Measurements from ENCODE around the gene SPAG4.
A peak's percentile ranks its signal among the peaks of the same experiment; 100 is the strongest.

SPAG4 gene, protein sequence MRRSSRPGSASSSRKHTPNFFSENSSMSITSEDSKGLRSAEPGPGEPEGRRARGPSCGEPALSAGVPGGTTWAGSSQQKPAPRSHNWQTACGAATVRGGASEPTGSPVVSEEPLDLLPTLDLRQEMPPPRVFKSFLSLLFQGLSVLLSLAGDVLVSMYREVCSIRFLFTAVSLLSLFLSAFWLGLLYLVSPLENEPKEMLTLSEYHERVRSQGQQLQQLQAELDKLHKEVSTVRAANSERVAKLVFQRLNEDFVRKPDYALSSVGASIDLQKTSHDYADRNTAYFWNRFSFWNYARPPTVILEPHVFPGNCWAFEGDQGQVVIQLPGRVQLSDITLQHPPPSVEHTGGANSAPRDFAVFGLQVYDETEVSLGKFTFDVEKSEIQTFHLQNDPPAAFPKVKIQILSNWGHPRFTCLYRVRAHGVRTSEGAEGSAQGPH

DNA sequence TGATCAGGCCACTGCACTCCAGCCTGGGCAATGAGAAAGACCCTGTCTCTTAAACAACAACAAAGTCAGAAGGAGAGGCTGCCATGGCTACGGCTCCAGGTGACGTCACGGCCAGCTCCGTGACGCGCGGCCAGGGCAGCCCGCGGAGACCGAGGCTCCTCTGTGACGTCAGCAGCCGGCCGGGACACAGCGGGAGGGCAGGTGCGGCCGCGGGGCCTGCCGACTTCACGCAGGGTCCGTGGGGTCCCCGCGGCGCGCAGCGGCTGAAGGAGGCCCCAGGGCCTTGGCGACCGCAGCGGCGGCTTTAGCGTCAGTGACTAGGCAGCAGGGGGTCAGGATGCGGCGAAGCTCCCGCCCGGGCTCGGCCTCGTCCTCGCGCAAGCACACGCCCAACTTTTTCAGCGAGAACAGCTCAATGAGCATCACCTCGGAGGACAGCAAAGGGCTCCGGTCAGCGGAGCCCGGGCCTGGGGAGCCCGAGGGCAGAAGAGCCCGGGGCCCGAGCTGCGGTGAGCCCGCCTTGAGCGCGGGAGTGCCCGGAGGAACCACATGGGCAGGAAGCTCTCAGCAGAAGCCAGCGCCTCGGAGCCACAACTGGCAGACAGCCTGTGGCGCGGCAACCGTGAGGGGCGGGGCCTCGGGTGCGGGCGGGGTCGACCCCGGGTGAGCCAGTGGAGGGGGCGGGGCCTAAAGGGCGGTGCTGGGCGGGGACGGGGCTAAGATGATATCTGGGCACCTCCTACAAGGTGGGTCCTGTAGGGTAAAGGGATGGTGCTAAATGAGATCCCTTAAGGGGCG is at the start of gene SPAG4:
TSS of gene SPAG4 (plus strand) at position 163 of the 798 bp plus-strand sequence. CDS start at position 338, 175 bp downstream.
- DNase-seq = peak; percentile 91

DNA sequence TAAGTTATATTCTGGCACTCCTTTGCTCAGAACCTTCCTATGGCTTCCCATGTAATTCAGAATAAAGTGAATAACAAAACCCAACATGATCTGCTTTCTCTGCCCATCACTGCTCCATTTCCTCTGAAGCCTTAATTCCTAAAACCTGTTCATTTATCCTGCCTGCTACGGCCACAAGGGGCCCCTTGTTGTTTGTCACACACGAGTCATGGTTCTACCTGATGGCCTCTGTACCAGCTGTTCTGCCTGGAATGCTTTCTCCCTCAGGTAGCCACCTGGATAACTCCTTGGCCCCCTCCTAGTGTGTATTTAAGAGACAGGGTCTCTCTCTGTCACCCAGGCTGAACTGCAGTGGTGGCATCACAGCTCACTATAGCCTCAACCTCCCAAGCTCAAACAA is 47.0 kb upstream of the SPAG4 start:
- peak; percentile 62 for DNase-seq

DNA sequence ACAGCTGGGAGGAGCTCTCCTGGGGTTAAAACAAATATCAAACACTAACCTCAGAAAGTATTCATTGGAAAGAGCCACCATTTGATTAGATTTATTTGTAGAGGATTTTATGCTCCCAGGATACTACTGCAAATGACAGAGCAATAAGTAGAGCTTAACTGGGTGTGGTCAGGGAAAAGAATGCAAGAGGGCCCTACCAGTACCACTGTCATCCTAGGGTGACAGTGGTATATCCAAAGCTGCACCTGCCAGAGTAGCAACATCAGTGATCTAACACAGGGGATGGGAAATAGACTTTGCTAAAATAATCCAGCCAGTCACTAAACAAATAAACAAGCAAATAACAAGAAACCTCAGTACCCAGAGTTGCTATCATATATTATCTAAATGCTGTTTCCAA is 44.1 kb upstream of the SPAG4 start:
- no peak for DNase-seq

DNA sequence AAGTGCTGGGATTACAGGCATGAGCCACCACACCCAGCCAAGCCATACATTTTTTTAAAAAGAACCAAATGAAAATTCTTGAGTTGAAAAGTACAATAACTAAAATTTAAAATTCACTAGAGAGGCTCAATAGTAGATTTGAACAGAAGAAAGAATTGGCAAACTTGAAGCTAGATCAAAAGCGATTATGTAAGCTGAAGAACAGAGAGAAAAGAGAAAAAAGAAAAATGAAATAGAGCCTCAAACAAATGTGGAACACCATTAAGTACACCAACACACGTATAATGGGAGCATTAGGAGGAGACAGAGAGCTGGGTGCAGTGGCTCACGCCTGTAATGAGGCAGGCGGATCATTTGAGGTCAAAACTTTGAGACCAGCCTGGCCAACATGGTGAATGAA is 42.8 kb upstream of the SPAG4 start:
- no peak for DNase-seq

DNA sequence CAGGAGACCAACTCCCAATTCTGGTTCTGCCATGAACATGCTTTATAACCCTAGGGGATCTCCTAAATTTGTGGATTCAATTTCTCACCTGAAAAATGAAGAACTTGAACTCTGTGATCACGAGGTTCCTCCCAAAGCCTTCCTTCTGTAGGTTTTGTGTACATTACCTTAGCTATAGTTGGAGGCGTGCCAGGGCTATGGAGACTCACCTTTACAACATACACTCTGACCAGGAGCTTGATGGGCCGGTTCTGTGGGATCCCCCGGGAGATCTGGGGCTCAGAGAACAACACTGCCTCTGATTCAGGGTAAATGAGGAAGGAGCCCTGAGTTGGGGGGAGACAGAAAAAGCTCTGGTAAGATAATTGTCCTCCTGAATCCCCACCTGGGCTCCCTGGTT is 39.7 kb upstream of the SPAG4 start:
- DNase-seq = no peak

DNA sequence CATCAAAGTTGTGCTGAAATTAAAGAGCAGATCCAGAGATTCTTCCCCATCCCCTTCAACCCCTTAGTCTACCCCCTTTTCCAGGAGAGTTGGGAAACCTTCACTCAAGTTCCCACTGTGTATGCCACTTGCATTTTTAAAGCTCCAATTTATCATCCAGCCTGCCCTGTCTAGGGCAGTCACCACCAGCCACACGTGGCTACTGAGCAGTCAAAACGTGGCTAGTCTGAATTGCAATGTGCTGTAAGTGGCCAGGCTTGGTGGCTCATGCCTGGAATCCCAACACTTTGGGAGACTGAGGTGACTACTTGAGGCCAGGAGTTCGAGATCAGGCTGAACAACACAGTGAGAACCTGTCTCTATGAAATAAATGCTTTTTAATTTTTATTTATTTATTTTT is 38.8 kb upstream of the SPAG4 start:
- DNase-seq = no peak

DNA sequence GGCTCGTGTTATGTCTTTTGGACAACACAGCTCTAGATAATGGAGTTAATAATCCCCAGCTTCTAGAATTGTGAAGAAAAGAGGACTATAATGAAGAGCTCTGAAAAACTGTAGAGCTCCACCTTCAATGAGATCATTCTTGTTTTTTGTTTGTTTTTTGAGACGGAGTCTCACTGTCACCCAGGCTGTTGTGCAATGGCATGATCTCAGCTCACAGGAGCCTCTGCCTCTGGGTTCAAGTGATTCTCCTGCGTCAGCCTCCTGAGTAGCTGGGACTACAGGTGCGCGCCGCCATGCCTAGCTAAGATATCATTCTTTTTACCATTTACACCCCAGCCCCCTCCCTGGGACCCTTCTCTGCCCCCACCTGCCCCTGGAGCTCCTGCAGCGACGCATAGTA is 37.2 kb upstream of the SPAG4 start:
- DNase-seq = no peak

DNA sequence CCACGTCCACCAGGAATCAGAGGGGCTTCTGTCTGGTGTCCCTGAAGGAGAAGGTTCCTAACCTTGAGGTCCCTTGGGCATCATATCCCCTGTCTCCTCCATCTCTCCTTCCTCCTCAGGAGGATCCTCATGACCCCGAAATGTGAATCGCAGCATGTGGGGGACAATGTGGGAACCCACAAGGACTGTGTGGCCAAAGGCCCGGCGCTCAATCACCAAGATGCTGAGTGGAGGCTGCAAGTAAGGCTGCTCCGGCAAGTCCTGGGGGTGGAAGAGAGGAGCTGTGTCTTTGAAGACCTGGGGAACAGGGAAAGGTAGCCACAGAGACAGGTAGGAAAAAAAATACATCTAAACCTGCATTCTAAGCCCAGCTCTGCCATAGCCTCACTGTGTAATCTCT is 36.4 kb upstream of the SPAG4 start:
- DNase-seq = no peak

DNA sequence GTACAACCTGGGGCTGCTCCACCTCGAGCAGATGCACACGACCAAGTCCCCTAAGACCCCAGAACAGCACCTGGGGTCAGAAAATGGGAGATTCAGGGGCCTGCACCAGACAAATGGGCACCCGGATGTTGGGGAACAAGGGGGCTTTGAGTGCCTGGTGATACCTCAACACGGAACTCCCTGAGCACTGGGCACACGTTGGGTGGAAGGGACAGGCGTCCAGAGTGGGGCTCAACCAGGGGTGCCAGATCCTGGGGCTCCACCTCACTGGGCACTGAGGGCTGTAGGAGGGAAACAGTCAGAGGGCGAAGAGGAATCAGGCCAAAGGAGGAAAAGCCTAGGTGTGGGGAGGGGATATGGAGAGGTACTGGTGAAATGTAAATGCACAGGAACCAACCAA is 33.5 kb upstream of the SPAG4 start:
- no peak for DNase-seq

DNA sequence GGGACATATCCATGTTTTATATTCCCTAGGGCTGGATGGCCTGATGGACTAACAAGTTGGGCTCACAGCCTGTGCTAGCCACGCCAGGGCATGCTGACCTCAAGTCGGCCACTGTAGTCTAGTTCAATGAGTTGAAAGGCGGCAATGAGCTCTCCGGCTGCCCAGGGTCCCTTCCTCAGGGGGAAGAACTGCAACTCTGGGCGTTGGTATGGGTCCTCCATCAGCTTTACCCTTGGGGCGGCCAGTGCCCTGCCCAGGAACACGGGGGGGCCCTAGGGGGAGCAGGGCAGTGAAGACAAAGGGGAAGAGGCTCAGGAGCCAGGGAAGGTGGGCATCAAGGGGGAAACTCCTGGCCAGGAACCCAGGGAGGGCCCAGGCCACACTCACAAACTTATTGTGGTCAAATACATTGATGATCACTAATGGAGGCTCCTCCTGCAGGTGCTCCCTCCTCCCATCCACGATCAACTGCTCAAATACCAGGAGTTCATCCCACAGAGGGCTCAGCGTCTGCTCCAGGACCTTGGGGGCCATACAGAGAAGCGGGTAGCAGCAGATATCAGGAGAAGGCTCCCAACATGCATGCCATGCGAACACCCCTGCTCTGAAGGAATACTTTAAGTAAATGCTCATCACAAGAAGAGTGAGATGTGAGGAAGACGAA is 32.8 kb upstream of the SPAG4 start:
- DNase-seq = no peak

DNA sequence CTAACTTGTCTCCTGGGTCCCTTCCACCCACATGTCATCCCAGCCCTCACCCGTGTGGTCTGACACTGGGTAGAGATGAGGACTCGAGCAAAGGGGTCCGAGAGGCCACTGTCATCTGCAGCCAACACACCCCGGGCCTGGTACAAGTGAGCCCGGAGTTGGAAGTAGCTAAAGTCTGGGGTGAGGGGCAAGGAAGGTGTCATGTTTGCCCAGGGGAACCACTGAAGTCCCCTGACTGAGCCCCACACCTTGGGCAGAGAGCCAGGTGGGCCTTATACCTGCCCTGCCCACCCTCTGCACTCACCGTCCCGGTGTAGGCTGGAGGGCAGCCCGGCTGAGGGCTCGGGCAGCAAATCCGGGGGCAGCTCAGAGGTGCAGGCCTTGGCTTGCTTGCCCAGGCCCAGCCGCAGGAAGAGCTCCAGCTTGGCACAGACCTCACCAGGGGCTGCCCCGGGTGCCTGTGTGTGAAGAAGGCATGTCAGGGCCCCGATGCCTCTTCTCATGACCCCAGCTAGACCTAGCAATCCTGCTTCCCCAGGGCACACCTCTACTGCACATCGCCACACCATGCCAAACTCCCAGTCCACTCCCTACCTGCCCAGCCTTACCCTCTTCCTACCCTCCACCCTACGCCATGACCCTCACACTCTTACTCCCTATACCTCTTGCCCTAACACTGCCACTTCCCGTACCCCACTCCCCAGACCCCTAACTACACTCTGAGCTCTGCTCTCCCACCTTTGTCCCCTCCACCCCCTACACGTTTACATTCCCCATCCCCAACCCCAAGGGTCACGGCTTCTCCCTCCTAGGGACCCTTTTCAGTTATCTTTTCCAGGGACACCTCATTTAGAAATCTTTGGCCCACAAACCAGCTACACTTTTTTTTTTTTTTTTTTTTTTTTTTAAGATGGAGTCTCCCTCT is 31.7 kb upstream of the SPAG4 start:
- no peak for DNase-seq

DNA sequence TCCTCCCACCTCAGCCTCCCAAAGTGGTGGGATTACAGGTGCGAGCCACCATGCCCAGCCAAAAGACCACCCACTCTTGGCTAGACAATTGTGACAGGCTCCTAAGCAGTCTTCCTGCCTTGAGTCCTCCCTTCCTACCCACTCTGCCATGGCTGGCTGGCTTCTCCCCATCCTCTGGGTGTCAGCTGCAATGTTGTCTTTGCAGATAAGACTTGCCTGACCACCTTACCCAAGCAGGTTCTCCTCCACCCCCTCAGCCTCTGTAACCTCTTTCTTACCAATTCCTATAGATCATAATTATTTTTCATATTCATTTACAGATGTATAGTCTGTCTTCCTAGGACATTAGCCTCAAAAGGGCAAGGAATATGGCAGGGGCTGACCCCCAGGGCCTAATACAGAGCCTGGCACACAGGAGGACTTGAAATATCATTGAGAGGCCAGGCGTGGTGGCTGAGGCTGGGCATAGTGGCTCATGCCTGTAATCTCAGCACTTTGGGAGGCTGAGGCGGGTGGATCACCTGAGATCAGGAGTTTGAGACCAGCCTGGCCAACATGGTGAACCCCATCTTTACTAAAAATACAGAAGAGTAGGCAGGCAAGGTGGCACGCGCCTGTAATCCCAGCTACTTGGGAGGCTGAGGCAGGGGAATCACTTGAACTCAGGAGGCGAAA is 28.7 kb upstream of the SPAG4 start:
- DNase-seq = no peak

DNA sequence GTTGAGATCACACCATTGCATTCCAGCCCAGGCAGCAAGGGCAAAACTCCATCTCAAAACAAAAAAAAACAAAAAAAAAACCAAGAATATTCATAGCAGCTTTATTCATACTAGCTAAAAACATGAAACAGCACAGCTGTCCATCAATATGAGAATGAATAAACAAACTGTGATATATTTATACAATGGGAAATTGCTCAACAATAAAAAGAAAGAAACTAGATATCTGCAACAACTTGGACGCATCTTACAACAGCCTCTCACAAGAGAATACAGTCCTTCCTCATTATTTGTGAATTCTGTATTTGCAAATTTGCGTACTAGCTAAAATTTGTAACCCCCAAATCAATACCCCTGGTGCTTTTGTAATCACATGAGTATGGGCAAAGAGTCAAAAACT is 28.2 kb upstream of the SPAG4 start:
- no peak for DNase-seq

DNA sequence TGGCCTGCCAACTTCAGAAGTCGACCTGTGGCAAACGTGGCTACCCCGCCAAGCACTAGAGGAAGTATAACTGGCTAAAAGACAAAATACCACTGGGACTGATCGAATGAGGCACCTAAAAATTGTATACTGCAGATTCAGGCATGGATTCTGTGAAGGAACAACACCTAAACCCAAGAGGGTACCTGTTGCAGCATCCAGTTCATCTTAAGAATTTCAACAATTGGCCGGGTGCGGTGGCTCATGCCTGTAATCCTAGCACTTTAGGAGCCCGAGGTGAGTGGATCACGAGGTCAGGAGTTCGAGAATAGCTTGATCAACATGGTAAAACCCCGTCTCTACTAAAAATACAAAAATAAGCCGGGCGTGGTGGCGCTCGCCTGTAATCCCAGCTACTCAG is 27.2 kb upstream of the SPAG4 start:
- DNase-seq = no peak

DNA sequence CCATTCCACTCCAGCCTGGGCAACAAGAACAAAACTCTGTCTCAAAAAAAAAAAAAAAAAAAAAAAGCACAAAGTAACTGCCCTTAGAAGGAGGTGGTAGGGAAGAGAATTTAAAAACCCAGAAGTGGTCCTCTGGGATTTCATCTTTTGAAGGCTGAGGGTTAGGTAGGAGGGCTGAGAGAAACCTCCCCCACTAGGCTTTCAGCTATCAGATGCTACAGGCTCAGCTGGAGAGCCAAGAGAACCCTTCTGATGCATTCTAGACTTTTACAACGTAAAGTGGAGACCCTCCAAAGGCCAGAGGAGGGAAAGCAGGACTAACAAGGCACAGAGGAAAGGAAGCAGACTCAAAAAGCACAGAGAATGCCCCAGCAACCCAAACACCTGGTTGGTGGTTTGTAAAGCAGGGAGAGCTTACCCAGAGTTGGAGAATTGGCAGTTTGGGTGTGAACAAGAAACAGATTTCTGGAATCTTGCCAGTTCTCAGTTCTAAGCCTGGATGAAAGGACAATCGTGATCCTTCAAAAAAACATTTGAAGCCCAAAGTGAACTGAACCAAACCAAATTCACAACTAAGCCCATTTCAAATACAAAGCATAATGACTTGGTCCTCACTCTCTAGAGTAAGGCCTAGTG is 23.2 kb upstream of the SPAG4 start:
- DNase-seq = no peak

DNA sequence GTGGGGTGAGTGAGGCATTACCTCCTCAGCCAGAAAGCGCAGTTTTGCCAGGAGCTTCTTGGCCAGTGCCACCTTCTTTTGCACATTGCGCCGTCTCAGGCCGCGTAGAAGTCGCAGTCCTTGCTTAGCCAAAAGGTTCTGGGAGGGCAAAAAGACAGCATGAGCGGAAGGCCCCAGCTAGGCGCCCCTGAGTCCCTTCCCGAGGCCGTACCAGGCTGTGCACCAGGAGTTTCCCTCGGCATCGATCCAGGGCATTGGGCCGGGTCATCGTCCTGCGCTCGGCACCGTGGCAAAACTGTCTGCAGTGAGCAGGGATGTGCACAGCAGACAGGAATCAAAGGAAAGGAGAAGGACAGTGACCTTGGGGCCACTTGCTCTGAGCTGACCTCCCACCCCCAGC is 20.2 kb upstream of the SPAG4 start:
- DNase-seq = no peak

DNA sequence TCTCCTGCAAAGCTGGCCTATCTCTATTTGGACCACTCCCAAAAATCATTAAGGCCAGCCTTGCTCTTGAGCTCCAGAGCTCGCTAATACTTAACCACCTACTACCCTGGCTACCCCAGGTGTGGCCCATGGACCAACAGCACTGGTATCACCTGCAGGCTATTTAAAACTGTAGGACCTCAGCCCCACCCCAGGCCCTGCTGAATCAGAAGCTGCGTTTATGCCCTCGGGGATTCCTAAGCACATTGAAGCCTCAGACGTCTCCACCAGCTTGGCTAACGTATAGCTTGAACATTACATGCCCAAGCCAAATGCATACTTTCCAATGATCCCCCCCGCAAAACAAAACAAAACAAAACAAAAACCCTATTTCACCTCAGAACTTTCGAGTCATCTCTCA is 19.7 kb upstream of the SPAG4 start:
- DNase-seq = no peak

DNA sequence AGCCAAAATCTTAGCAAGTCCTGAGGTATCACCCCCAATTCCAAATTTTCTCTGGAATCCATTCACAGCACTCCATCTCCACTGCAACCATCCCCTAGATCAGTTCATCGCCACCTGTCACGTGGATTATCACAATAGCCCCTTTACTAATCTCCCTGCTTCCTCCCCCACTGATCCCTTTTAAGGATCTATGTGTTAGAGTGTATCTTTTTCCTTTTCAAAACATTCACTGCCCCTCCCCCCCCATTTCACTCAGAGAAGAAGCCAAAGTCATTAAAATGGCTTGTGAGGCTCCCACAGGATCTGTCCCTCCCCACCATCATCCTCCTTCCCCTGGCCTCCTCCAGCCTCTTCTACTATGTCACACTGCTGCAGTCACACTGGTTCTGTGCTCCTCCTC is 18.4 kb upstream of the SPAG4 start:
- DNase-seq = no peak

DNA sequence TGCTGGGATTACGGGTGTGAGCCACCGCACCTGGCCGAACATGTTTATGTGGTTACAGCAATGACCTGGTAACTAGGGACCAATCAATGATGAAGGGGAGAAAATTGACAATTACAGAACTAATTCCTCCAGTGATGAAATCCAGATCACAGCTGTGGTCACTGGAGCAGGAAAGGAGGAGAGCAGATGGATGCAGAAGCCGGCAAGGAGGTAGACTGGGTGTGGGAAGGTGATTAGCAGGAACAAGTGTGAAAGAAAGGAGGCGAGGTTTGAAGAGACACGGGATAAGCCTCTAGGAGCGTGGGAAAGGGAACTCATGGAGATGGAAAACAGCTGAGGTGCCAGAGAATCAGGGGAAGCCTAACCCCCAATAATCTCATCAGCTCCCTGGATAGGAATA is 17.2 kb upstream of the SPAG4 start:
- no peak for DNase-seq

DNA sequence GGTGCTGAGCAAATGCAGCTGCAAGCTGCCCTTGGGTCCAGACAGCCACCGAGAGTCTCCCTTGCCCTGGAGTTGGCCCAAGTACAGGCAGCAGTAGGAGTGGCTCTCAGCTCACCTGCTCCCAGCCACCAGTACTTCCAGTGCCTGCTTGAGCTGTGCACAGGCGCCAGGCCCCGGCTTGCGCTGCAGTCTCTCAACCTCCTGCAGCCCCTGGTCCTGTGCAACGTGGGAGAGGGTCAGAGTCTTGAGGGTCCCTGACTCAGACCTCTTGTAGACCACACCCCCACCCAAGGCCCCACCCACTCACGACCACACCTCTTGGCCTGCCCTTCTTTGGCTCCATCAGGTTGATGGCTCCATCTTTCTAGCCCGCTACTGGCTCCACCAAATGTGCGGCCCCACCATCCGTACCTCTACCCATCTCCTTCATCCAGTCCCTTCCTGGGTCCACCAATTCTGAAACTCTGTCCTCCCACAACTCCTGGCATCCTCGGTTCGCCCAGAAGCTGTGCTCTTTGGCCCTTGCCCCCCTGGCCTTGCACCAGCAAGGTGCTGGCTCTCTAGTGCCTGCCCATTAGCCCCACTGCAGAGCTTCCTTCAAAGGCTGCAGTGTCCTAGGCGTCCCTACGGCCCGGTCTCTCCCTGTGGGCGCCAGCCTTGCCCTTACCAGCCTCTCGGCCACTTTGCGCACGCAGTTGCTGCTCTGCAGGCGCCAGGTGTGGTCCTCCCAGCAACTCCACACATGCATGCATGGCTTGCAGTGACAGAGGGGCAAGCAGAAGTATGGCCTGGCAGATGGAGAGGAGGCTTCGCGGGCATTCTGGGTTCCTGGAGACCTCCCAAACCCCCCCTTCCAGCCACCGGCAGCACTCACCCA is 16.5 kb upstream of the SPAG4 start:
- DNase-seq = peak; percentile 51

DNA sequence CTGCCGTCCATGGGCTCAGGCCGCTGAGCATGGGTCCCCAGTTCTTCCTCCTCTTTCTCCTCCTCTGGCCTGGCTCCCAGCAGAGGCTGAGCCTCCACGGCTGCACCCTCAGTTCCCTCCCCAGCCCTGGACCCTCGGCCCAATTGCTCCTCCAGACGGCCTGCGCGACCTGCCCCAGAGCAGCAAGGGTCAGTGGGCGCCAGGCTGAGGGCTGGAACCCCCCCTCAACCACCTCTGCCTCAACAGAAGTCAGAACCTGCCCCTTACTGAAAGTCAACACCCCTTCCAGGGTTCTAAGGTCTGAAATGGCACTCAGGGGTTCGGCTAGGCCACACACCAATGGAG is 15.9 kb upstream of the SPAG4 start:
- no peak for DNase-seq

Measured in 8988T (cell line).